Liver (tissue), 9 donors: Measurements from ENCODE around the gene B3GALT5. TPM values are rescaled to one million over a fixed set of nuclear protein-coding genes. Genes with fewer than 3 reads are reported as not detected.

ENCODE experiments used
- DNase-seq: peaks from one replicate; pipeline ENCODE4 v3.0.0-alpha.2; 2017; ENCODE audit warnings: low spot score
- H3K27ac ChIP-seq, 2 donors: one replicate each; pipeline ENCODE4 v1.7.0; 2013; ENCODE audit warnings: inconsistent platforms in 2 of 2, low read length in 2 of 2, control low read depth in 1 of 2, low read depth in 1 of 2, mild to moderate bottlenecking in 1 of 2
- H3K27me3 ChIP-seq, 4 donors: one replicate each; pipeline versions ENCODE4 v1.6.1 to v1.7.0; 2013; ENCODE audit warnings: low read length in 3 of 4, inconsistent platforms in 1 of 4, mild to moderate bottlenecking in 1 of 4, moderate library complexity in 1 of 4; ENCODE audit not compliant: control insufficient read depth in 4 of 4, insufficient read depth in 4 of 4
- H3K36me3 ChIP-seq, 4 donors: one replicate each; pipeline versions ENCODE4 v1.6.1 to v1.7.0; 2013; ENCODE audit warnings: low read length in 3 of 4, mild to moderate bottlenecking in 3 of 4, low read depth in 1 of 4, moderate library complexity in 1 of 4; ENCODE audit not compliant: control insufficient read depth in 4 of 4, insufficient read depth in 3 of 4
- H3K4me1 ChIP-seq, 4 donors: one replicate each; pipeline versions ENCODE4 v1.6.1 to v1.7.0; 2013; ENCODE audit warnings: low read length in 3 of 4, mild to moderate bottlenecking in 3 of 4, moderate library complexity in 1 of 4; ENCODE audit not compliant: control insufficient read depth in 4 of 4, insufficient read depth in 4 of 4
- H3K4me3 ChIP-seq, 3 donors: one replicate each; pipeline versions ENCODE4 v1.6.1 to v1.7.0; 2013; ENCODE audit warnings: low read length in 3 of 3, control low read depth in 1 of 3, low read depth in 1 of 3, mild to moderate bottlenecking in 1 of 3
- H3K9ac ChIP-seq, 2 donors: one replicate each; pipeline ENCODE4 v1.7.0; 2013; ENCODE audit warnings: low read length in 2 of 2, mild to moderate bottlenecking in 2 of 2, moderate library complexity in 2 of 2, control low read depth in 1 of 2, low read depth in 1 of 2
- H3K9me3 ChIP-seq, 4 donors: one replicate each; pipeline versions ENCODE4 v1.6.1 to v1.7.0; 2013; ENCODE audit warnings: low read length in 3 of 4; ENCODE audit not compliant: control insufficient read depth in 4 of 4
- EGR1 ChIP-seq, 2 donors: IDR thresholded peaks; 2 replicates each; pipeline ENCODE4 v1.6.1; 2016 to 2018; ENCODE audit warnings: antibody characterized with exemption in 2 of 2, low read depth in 2 of 2
- FOXA1 ChIP-seq: IDR thresholded peaks from 2 replicates; pipeline ENCODE4 v1.6.1; 2016; ENCODE audit warnings: antibody characterized with exemption
- FOXA2 ChIP-seq: IDR thresholded peaks from 2 replicates; pipeline ENCODE4 v1.6.1; 2016; ENCODE audit warnings: antibody characterized with exemption
- GABPA ChIP-seq, 2 donors: IDR thresholded peaks in 1 of 2; conservative IDR thresholded peaks in 1 of 2; 2 replicates each; pipeline ENCODE4 v1.6.1; 2016; ENCODE audit warnings: antibody characterized with exemption in 2 of 2, mild to moderate bottlenecking in 1 of 2, moderate library complexity in 1 of 2
- HNF4A ChIP-seq, 2 donors: conservative IDR thresholded peaks; 2 replicates each; pipeline ENCODE4 v1.6.1; 2016; ENCODE audit warnings: antibody characterized with exemption in 2 of 2, mild to moderate bottlenecking in 2 of 2
- JUND ChIP-seq, 2 donors: IDR thresholded peaks; 2 replicates each; pipeline ENCODE4 v1.6.1; 2016; ENCODE audit warnings: antibody characterized with exemption in 2 of 2
- MAX ChIP-seq: IDR thresholded peaks from 2 replicates; pipeline ENCODE4 v1.6.1; 2016; ENCODE audit warnings: antibody characterized with exemption
- NR2F2 ChIP-seq: IDR thresholded peaks from 2 replicates; pipeline ENCODE4 v1.6.1; 2016; ENCODE audit warnings: antibody characterized with exemption
- RAD21 ChIP-seq, 2 donors: IDR thresholded peaks; 2 replicates each; pipeline ENCODE4 v1.6.1; 2016; ENCODE audit warnings: antibody characterized with exemption in 2 of 2, mild to moderate bottlenecking in 2 of 2
- REST ChIP-seq: IDR thresholded peaks from 2 replicates; pipeline ENCODE4 v1.6.1; 2016; ENCODE audit warnings: antibody characterized with exemption, mild to moderate bottlenecking
- RXRA ChIP-seq, 2 donors: IDR thresholded peaks; 2 replicates each; pipeline ENCODE4 v1.6.1; 2017 to 2018; ENCODE audit warnings: antibody characterized with exemption in 2 of 2, mild to moderate bottlenecking in 1 of 2
- SP1 ChIP-seq: IDR thresholded peaks from 2 replicates; pipeline ENCODE4 v1.6.1; 2018; ENCODE audit warnings: antibody characterized with exemption, mild to moderate bottlenecking
- TAF1 ChIP-seq: conservative IDR thresholded peaks from 2 replicates; pipeline ENCODE4 v1.6.1; 2016; ENCODE audit warnings: antibody characterized with exemption, mild to moderate bottlenecking
- YY1 ChIP-seq: IDR thresholded peaks from 2 replicates; pipeline ENCODE4 v1.6.1; 2016; ENCODE audit warnings: antibody characterized with exemption, mild to moderate bottlenecking
- ZBTB33 ChIP-seq: IDR thresholded peaks from 2 replicates; pipeline ENCODE4 v1.6.1; 2016; ENCODE audit warnings: antibody characterized with exemption
- WGBS: extraction: QIAGEN DNeasy Blood & Tissue Kit; methylation state at CpG from one replicate; pipeline ENCODE4 v1.1.7; 2013; 5-methylcytosine and 5-hydroxymethylcytosine counted together
- polyA plus RNA-seq, 2 donors: library from polyadenylated mRNA; stranded (reverse) in 1 of 2; unstranded in 1 of 2; fragments of 200-250 nt in 1 of 2; fragments of >200 nt in 1 of 2; fragmentation: Nextera tagmentation in 1 of 2; extraction: Ambion mirVana in 1 of 2; gene quantifications; one replicate each; pipeline versions ENCODE4 v1.2.1 to v1.2.3, GENCODE V29; 2013 to 2015
- total RNA-seq, 2 donors: library from RNA; depleted of rRNA; stranded (reverse); fragments of >200 nt; gene quantifications; one replicate each; pipeline ENCODE4 v1.2.3, GENCODE V29; 2014
- donor health status: healthy.
- donor health status: healthy.
- donor health status: healthy.
- donor health status: healthy.
- donor health status: healthy.

The B3GALT5 gene
- total and polyA plus RNA-seq, 4 donors, result 0.05 to 0.33 (median 0.10) TPM

GRCh38 chr21:39685991-39686390 lies 73.3 kb downstream of the B3GALT5 start:
- Histone ChIP-seq H3K36me3 (no peaks in the 10 kb centered on the region), H3K27me3 (peaks cover 0 to 6% (median 0%) of the 10 kb centered on the region in 4 donors), H3K27ac (no peak overlapping the region), H3K9ac (no peak overlapping the region), H3K9me3 (no peaks in the 10 kb centered on the region), H3K4me1 (no peaks in the 10 kb centered on the region), H3K4me3 (no peak overlapping the region)
- DNase-seq, result no peak
- TF ChIP-seq FOXA2 (no peak), REST (no peak), YY1 (no peak), FOXA1 (no peak), TAF1 (no peak), GABPA (IDR thresholded peaks at IDR 0.05 in 1 of 2, conservative IDR thresholded peaks at IDR 0.05 in 1 of 2) (no peak), SP1 (no peak), ZBTB33 (no peak), MAX (no peak)
- WGBS, result 87% methylated on average over 5 of the region's 5 CpGs

- Histone ChIP-seq H3K36me3 (no peaks in the 10 kb centered on the region), H3K9me3 (no peaks in the 10 kb centered on the region), H3K9ac (no peak overlapping the region), H3K27me3 (peaks cover 0 to 6% (median 0%) of the 10 kb centered on the region in 4 donors), H3K27ac (no peak overlapping the region), H3K4me3 (no peak overlapping the region), H3K4me1 (no peaks in the 10 kb centered on the region)
- DNase-seq, result no peak
- TF ChIP-seq FOXA2 (no peak), JUND (IDR thresholded peaks at IDR 0.05) (no peak), RXRA (IDR thresholded peaks at IDR 0.05) (no peak), REST (no peak), MAX (no peak), FOXA1 (no peak), ZBTB33 (no peak), NR2F2 (no peak), YY1 (no peak), EGR1 (IDR thresholded peaks at IDR 0.05; ENCODE audit: low read depth in 2 of 2) (no peak), RAD21 (IDR thresholded peaks at IDR 0.05) (no peak), HNF4A (conservative IDR thresholded peaks at IDR 0.05) (no peak)
- 67% methylated on average over 15 of the region's 15 CpGs for WGBS
Measured at GRCh38 chr21:39686646-39687468, 74.1 kb downstream of the B3GALT5 start.
